Measurements from ENCODE around the gene TLE3.
A peak's percentile ranks its signal among the peaks of the same experiment; 100 is the strongest.

The TLE3 gene

GRCh38 chr15:70098461-70099166, 897 bp upstream of the TLE3 start:
- H3K9me3 ChIP-seq (ENCODE audit: insufficient read depth, low read length, severe bottlenecking): no peaks in the 10 kb centered on the region
- H3K79me2 ChIP-seq (ENCODE audit: insufficient read depth, low read length): peaks cover 36% of the 10 kb centered on the region
- peaks cover 26% of the 10 kb centered on the region for H4K20me1 ChIP-seq (ENCODE audit: insufficient read depth, low read length)
- peak; percentile 56 for DNase-seq
- H3K4me1 ChIP-seq (ENCODE audit: insufficient read depth, low read length): peaks cover 69% of the 10 kb centered on the region
- peak overlapping the region; percentile 46 to 61 for H3K4me3 ChIP-seq (ENCODE audit: low read depth in 1 of 2, low read length in 2 of 2)
- TF ChIP-seq EZH2 (IDR thresholded peaks at IDR 0.05; ENCODE audit: borderline replicate concordance, low read depth, low read length, severe bottlenecking): peak; percentile 86
- TF ChIP-seq CTCF (IDR thresholded peaks at IDR 0.05; ENCODE audit: borderline replicate concordance, extremely low read depth, low read length, poor library complexity, severe bottlenecking): no peak
- ATAC-seq (ENCODE audit: insufficient read depth, low read depth): no peak
- H3K36me3 ChIP-seq (ENCODE audit: insufficient read depth, low read length): peaks cover 15% of the 10 kb centered on the region
- peaks cover 69% of the 10 kb centered on the region for H3K27me3 ChIP-seq (ENCODE audit: insufficient read depth, low read length, poor library complexity)
- H3K9ac ChIP-seq (ENCODE audit: low read depth, low read length): peak overlapping the region; percentile 72
- peak overlapping the region; percentile 72 for H3K27ac ChIP-seq (ENCODE audit: low read length)
- peak overlapping the region; percentile 69 for H2AFZ ChIP-seq (ENCODE audit: low read depth, low read length)
- peak overlapping the region; percentile 84 for H3K4me2 ChIP-seq (ENCODE audit: insufficient read depth, low read length)

- peaks cover 73% of the 10 kb centered on the region for H3K4me1 ChIP-seq (ENCODE audit: insufficient read depth, low read length)
- H4K20me1 ChIP-seq (ENCODE audit: insufficient read depth, low read length): peaks cover 31% of the 10 kb centered on the region
- no peak for TF ChIP-seq EZH2 (IDR thresholded peaks at IDR 0.05; ENCODE audit: borderline replicate concordance, low read depth, low read length, severe bottlenecking)
- TF ChIP-seq CTCF (IDR thresholded peaks at IDR 0.05; ENCODE audit: borderline replicate concordance, extremely low read depth, low read length, poor library complexity, severe bottlenecking): no peak
- H3K4me3 ChIP-seq (ENCODE audit: low read depth in 1 of 2, low read length in 2 of 2): peak overlapping the region; percentile 46 to 61; a peak in 3 of 4 replicates
- H3K9ac ChIP-seq (ENCODE audit: low read depth, low read length): peak overlapping the region; percentile 72
- H3K36me3 ChIP-seq (ENCODE audit: insufficient read depth, low read length): peaks cover 19% of the 10 kb centered on the region
- ATAC-seq (ENCODE audit: insufficient read depth, low read depth) (no peak), DNase-seq (no peak)
- H3K9me3 ChIP-seq (ENCODE audit: insufficient read depth, low read length, severe bottlenecking): no peaks in the 10 kb centered on the region
- H3K4me2 ChIP-seq (ENCODE audit: insufficient read depth, low read length): peak overlapping the region; percentile 84
- no peak overlapping the region for H2AFZ ChIP-seq (ENCODE audit: low read depth, low read length)
- H3K27me3 ChIP-seq (ENCODE audit: insufficient read depth, low read length, poor library complexity): peaks cover 67% of the 10 kb centered on the region
- H3K79me2 ChIP-seq (ENCODE audit: insufficient read depth, low read length): peaks cover 42% of the 10 kb centered on the region
- H3K27ac ChIP-seq (ENCODE audit: low read length): peak overlapping the region; percentile 72
Measured at GRCh38 chr15:70098153-70098460, 390 bp upstream of the TLE3 start.

- peaks cover 40% of the 10 kb centered on the region for H4K20me1 ChIP-seq (ENCODE audit: insufficient read depth, low read length)
- peaks cover 75% of the 10 kb centered on the region for H3K4me1 ChIP-seq (ENCODE audit: insufficient read depth, low read length)
- H3K27me3 ChIP-seq (ENCODE audit: insufficient read depth, low read length, poor library complexity): peaks cover 56% of the 10 kb centered on the region
- H3K9ac ChIP-seq (ENCODE audit: low read depth, low read length): peak overlapping the region; percentile 82
- no peak for TF ChIP-seq EZH2 (IDR thresholded peaks at IDR 0.05; ENCODE audit: borderline replicate concordance, low read depth, low read length, severe bottlenecking)
- TF ChIP-seq CTCF (IDR thresholded peaks at IDR 0.05; ENCODE audit: borderline replicate concordance, extremely low read depth, low read length, poor library complexity, severe bottlenecking): no peak
- peak overlapping the region; percentile 39 to 61; a peak in 3 of 4 replicates for H3K4me3 ChIP-seq (ENCODE audit: low read depth in 1 of 2, low read length in 2 of 2)
- H3K27ac ChIP-seq (ENCODE audit: low read length): peak overlapping the region; percentile 76
- ATAC-seq (ENCODE audit: insufficient read depth, low read depth) (no peak), DNase-seq (no peak)
- H2AFZ ChIP-seq (ENCODE audit: low read depth, low read length): peak overlapping the region; percentile 32; the same call in 1 of the 2 replicates
- peak overlapping the region; percentile 84 for H3K4me2 ChIP-seq (ENCODE audit: insufficient read depth, low read length)
- peaks cover 25% of the 10 kb centered on the region for H3K36me3 ChIP-seq (ENCODE audit: insufficient read depth, low read length)
- no peaks in the 10 kb centered on the region for H3K9me3 ChIP-seq (ENCODE audit: insufficient read depth, low read length, severe bottlenecking)
- peaks cover 53% of the 10 kb centered on the region for H3K79me2 ChIP-seq (ENCODE audit: insufficient read depth, low read length)
Measured at GRCh38 chr15:70097063-70097320, 725 bp downstream of the TLE3 start.

Data from DND-41 (cell line).